Immature natural killer cell (primary cell): ENCODE results near the gene KIF18B. TPM values are rescaled to one million over a fixed set of nuclear protein-coding genes. Genes with fewer than 3 reads are reported as not detected.
"Not testable (repeated sequence)": the region's sequence is repeated elsewhere in the genome, so short reads cannot be mapped to it uniquely, and the experiment has no call there.

Experiments used
- DNase-seq, 3 donors: peaks; one replicate each; pipeline ENCODE4 v3.0.0; 2022; ENCODE audit warnings: mixed read lengths in 1 of 3
- H3K27ac Mint-ChIP-seq, 6 donors: one replicate each; pipeline ENCODE4 v1.8.0; 2020; ENCODE audit warnings: mixed read lengths in 6 of 6, mild to moderate bottlenecking in 5 of 6, inconsistent platforms in 4 of 6, moderate library complexity in 3 of 6
- H3K27me3 Mint-ChIP-seq, 3 donors: one replicate each; pipeline ENCODE4 v1.8.0; 2020 to 2021; ENCODE audit warnings: low read depth in 3 of 3, mild to moderate bottlenecking in 3 of 3, mixed read lengths in 3 of 3, moderate library complexity in 3 of 3, inconsistent platforms in 1 of 3
- H3K36me3 Mint-ChIP-seq, 3 donors: one replicate each; pipeline ENCODE4 v1.8.0; 2020; ENCODE audit warnings: mixed read lengths in 3 of 3, inconsistent platforms in 2 of 3, mild to moderate bottlenecking in 2 of 3
- H3K4me1 Mint-ChIP-seq, 2 donors: one replicate each; pipeline ENCODE4 v1.8.0; 2020; ENCODE audit warnings: inconsistent platforms in 2 of 2, mild to moderate bottlenecking in 2 of 2, mixed read lengths in 2 of 2, moderate library complexity in 1 of 2
- H3K4me3 Mint-ChIP-seq, 5 donors: one replicate each; pipeline ENCODE4 v1.8.0; 2020; ENCODE audit warnings: mild to moderate bottlenecking in 5 of 5, mixed read lengths in 5 of 5, inconsistent platforms in 3 of 5, moderate library complexity in 3 of 5
- H3K9me3 Mint-ChIP-seq, 6 donors: one replicate each; pipeline ENCODE4 v1.8.0; 2020; ENCODE audit warnings: mild to moderate bottlenecking in 6 of 6, mixed read lengths in 6 of 6, inconsistent platforms in 4 of 6, moderate library complexity in 3 of 6
- polyA plus RNA-seq, 3 donors: library from polyadenylated mRNA; unstranded; fragments of 300-500 nt; fragmentation: Illumina TruSeq; gene quantifications; one replicate each; pipeline ENCODE4 v1.2.3, GENCODE V29; 2021

Gene KIF18B
- polyA plus RNA-seq, 3 donors from 2014 or later: 0.37 TPM; not detected in 2

- H3K4me3 Mint-ChIP-seq: peak overlapping the region; percentile 8 to 71 (median 22)
- no peak for DNase-seq
- peaks cover 0 to 2% (median 0%) of the 10 kb centered on the region in 6 donors for H3K9me3 Mint-ChIP-seq
- H3K27ac Mint-ChIP-seq: peak overlapping the region in 1 of 6 donors; percentile 69
- no peaks in the 10 kb centered on the region for H3K36me3 Mint-ChIP-seq
- H3K4me1 Mint-ChIP-seq: peaks cover 20 to 25% of the 10 kb centered on the region in 2 donors
- H3K27me3 Mint-ChIP-seq: peaks cover 27 to 48% (median 39%) of the 10 kb centered on the region in 3 donors
Observed at GRCh38 chr17:44965481-44966234, 18.1 kb upstream of the KIF18B start.

DNA sequence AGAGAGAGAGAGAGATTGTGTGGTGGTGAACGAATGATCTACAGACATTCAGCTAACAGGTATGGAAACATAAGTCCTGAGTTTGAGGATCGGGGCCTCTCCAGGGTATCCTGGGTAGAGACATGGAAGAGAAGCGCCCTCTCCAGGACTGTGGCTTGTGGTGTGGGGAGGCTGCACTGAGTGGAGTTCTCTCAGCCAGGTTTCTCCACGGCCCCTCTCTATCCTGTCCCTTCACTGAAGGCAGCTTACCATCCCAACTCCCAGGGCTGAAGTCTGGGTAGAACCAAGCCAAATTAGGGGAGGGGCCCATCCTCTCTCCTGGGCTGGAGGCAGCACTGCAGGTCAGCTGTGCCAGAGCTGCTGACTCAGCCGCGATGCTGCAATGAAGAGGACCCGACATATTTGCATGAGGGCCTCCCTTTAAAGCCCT lies 14.4 kb upstream of the KIF18B start:
- H3K4me1 Mint-ChIP-seq: peaks cover 6% of the 10 kb centered on the region in 2 donors
- H3K27me3 Mint-ChIP-seq: peaks cover 31 to 40% (median 32%) of the 10 kb centered on the region in 3 donors
- H3K27ac Mint-ChIP-seq: no peak overlapping the region
- DNase-seq: no peak
- no peaks in the 10 kb centered on the region for H3K36me3 Mint-ChIP-seq
- H3K9me3 Mint-ChIP-seq: peaks cover 0 to 2% (median 0%) of the 10 kb centered on the region in 6 donors
- no peak overlapping the region for H3K4me3 Mint-ChIP-seq

- Mint-ChIP-seq H3K36me3 (no peaks in the 10 kb centered on the region), H3K27ac (no peak overlapping the region), H3K4me1 (peaks cover 1% of the 10 kb centered on the region in 2 donors), H3K4me3 (no peak overlapping the region), H3K9me3 (no peaks in the 10 kb centered on the region), H3K27me3 (peaks cover 25 to 32% (median 26%) of the 10 kb centered on the region in 3 donors)
- DNase-seq: no peak
Observed at GRCh38 chr17:44960691-44961090, 13.1 kb upstream of the KIF18B start.

DNA sequence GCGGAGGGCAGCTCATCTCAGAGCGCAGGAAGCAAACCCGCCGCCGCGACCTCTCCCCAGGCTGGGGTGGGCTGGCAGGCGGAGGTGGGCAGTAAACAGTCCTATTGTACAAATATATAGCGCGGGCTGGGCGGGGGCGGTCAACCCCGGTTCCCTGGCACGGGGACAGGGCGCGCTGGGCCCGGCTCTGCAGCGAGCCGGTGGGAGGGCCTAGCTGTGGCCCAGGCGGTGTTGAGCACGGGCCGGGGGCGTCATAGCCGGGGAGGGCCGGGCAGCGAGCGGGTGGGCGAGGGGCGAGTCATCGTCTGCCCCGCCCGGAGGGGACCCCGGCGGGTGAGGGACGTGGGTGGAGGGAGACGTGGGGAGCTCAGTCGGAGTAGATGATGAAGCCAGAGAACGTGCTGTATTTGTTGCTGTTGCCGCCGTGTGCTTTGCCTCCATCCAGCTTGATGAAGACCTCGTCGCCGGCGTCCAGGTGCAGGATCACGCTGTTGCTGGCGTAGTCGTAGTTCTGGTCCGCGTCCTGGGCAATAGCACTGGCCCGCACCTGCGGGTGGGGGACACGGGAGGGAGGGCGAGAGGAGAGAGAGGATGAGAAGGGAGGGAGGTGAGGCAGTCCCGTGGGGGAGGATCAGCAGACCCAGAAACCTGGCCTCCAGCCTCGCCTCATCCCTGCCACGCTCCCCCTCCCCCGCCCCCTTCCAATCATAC lies 12.4 kb upstream of the KIF18B start:
- no peak overlapping the region for H3K27ac Mint-ChIP-seq
- DNase-seq: no peak

GRCh38 chr17:44956998-44957981 lies 9.7 kb upstream of the KIF18B start:
- Mint-ChIP-seq H3K4me3 (no peak overlapping the region), H3K27me3 (peaks cover 4 to 17% (median 9%) of the 10 kb centered on the region in 3 donors), H3K27ac (no peak overlapping the region), H3K36me3 (no peaks in the 10 kb centered on the region), H3K9me3 (no peaks in the 10 kb centered on the region), H3K4me1 (peaks cover 0 to 1% of the 10 kb centered on the region in 2 donors)
- DNase-seq: no peak

More for the DNA sequence above, 12.4 kb upstream of the KIF18B start:
- peaks cover 24 to 27% (median 25%) of the 10 kb centered on the region in 3 donors for H3K27me3 Mint-ChIP-seq
- H3K4me3 Mint-ChIP-seq: no peak overlapping the region
- no peaks in the 10 kb centered on the region for H3K36me3 Mint-ChIP-seq
- no peaks in the 10 kb centered on the region for H3K9me3 Mint-ChIP-seq
- H3K4me1 Mint-ChIP-seq: peaks cover 0 to 1% of the 10 kb centered on the region in 2 donors

DNA sequence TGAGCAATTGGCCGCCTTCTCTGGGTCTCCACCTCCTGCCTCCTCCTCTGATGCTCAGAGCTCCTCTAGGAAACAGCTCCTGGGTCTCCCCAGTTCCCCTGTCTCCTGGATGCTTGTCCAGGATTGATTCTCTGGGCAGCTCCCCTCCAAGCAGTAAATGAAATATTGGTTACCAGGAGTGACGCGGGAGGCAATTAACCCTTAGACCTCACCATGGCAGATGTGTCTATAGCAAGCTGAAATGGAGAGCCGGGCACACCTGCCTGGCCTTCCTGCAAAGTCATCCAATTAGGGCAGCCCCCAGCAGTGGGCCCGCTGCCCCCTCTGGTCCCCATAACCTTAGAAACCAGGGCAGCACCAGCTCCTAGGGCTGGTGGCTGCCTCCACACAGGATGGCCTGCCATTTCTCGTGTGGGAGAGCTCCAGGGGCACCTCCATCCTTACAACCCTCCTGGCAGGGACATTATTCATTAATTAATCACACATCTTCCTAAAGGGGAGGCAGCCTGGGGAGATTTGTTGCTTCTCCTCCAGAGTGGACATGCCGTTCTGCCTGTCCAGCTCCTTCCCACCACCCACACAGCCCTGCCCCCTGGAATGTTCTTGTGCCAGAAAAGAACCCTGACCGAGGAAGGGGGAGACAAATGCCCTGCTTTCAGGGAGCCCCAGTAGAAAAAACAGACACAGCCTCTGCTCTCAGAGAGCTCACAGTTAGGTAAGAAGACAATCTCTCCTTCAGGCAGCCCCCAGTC lies 8.3 kb upstream of the KIF18B start:
- Mint-ChIP-seq H3K36me3 (no peaks in the 10 kb centered on the region), H3K27me3 (peaks cover 4 to 15% (median 9%) of the 10 kb centered on the region in 3 donors), H3K4me1 (peaks cover 0 to 1% of the 10 kb centered on the region in 2 donors), H3K27ac (no peak overlapping the region), H3K4me3 (no peak overlapping the region), H3K9me3 (no peaks in the 10 kb centered on the region)
- no peak for DNase-seq

GRCh38 chr17:44952946-44953475 lies 5.4 kb upstream of the KIF18B start:
- Mint-ChIP-seq H3K9me3 (no peaks in the 10 kb centered on the region), H3K27me3 (peaks cover 2 to 7% (median 6%) of the 10 kb centered on the region in 3 donors), H3K36me3 (no peaks in the 10 kb centered on the region), H3K4me1 (peaks cover 7 to 9% of the 10 kb centered on the region in 2 donors), H3K4me3 (no peak overlapping the region), H3K27ac (no peak overlapping the region)
- DNase-seq: no peak

DNA sequence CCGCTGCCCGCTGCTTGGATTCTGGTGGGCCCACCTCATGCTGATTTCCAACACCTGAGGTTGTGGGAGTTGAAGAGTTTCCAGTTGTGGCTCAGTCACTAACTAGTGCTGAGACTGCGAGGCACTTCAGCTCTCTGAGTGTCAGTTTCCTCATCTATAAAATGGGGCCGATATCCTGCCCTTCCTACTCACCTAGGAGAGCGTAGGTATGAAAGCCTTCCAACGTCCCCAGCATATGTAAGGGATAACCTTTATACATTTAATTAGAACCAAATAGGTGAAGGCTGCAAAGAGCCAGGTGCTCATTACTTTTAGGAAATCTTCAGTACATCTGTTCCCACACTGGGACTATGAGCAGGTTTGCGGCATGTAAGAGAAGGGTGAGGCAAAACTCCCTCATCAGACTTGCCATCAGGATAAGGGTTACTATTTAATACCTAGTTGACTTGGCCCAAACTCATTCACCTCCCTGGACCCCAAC lies 782 bp upstream of the KIF18B start:
- Mint-ChIP-seq H3K27me3 (peaks cover 4 to 8% (median 5%) of the 10 kb centered on the region in 3 donors), H3K4me1 (peaks cover 14 to 22% of the 10 kb centered on the region in 2 donors), H3K4me3 (peak overlapping the region; percentile 93 to 97 (median 95))

GRCh38 chr17:44945652-44946051 lies 1.9 kb downstream of the KIF18B start:
- H3K27ac Mint-ChIP-seq, H3K9me3 Mint-ChIP-seq, H3K36me3 Mint-ChIP-seq, H3K27me3 Mint-ChIP-seq, DNase-seq: not testable (repeated sequence)
- H3K4me1 Mint-ChIP-seq: peaks cover 14 to 22% of the 10 kb centered on the region in 2 donors
- peak overlapping the region in 1 of 5 donors; percentile 26 for H3K4me3 Mint-ChIP-seq

More for the DNA sequence above, 782 bp upstream of the KIF18B start:
- DNase-seq: no peak
- Mint-ChIP-seq H3K9me3 (no peaks in the 10 kb centered on the region), H3K27ac (peak overlapping the region; percentile 89 to 98 (median 94)), H3K36me3 (no peaks in the 10 kb centered on the region)

- Mint-ChIP-seq H3K4me3 (no peak overlapping the region), H3K27me3 (peaks cover under 1 to 3% (median 3%) of the 10 kb centered on the region in 3 donors), H3K36me3 (peaks cover 0 to 8% (median 0%) of the 10 kb centered on the region in 3 donors), H3K27ac (peak overlapping the region in 1 of 6 donors; percentile 4), H3K9me3 (no peaks in the 10 kb centered on the region), H3K4me1 (peaks cover 4 to 7% of the 10 kb centered on the region in 2 donors)
- no peak for DNase-seq
Observed at GRCh38 chr17:44942456-44942855, 5.1 kb downstream of the KIF18B start.

DNA sequence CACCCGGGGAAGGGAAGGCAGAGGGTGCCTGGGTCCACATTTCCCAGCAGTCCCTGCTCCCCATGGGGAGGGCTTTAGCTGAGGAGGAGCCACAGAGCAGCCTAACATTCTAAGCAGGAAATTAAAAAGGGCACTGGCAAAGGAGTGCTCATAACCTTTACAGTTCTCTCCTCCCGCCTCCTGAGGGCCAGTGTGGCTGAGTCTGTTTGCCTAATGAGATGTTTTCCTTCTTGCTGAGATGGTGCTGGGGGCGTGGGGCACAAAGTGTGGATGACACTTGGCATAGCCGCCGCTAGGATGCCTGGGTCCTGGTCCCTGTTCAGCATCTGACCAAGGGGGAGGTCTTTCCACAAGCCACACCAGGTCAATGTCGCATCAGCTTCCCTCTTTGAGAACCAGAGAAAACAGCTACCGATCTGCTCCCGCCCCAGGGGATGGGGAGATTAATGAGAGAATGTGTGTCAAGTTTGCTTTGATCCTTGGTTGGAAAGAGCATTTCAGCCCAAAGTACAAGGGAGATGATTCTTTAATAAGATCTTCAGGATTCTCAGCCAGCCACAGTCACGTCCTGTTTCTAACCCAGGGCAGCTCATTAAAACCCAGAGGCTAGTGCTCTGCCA lies 5.8 kb downstream of the KIF18B start:
- H3K27ac Mint-ChIP-seq: peak overlapping the region in 1 of 6 donors; percentile 4
- no peak overlapping the region for H3K4me3 Mint-ChIP-seq
- no peak for DNase-seq
- peaks cover 0 to 8% (median 0%) of the 10 kb centered on the region in 3 donors for H3K36me3 Mint-ChIP-seq
- peaks cover 4 to 6% of the 10 kb centered on the region in 2 donors for H3K4me1 Mint-ChIP-seq
- no peaks in the 10 kb centered on the region for H3K9me3 Mint-ChIP-seq
- peaks cover 0 to 3% (median 2%) of the 10 kb centered on the region in 3 donors for H3K27me3 Mint-ChIP-seq

DNA sequence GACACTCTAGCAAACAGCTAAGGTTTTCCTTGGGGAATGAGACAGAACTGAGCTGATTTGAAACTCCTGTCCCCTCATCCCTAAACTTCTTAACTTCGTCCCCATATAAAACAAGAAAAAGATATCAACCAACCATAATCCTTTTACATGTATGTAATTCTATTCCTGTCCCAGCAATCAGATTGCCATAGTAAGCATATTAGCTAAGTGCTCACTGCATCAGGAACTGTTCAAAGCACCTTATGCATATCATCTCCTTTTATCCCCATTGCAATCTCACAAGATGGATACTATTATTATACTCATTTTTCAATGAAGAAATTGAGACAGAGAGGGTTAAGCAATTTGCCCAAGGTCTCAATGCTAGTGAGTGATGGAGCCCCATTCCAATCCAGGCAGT lies 6.8 kb downstream of the KIF18B start:
- Mint-ChIP-seq H3K9me3 (no peaks in the 10 kb centered on the region), H3K4me3 (no peak overlapping the region), H3K36me3 (peaks cover 0 to 8% (median 0%) of the 10 kb centered on the region in 3 donors), H3K27me3 (peaks cover 0 to 3% (median 2%) of the 10 kb centered on the region in 3 donors), H3K27ac (no peak overlapping the region), H3K4me1 (no peaks in the 10 kb centered on the region)
- DNase-seq: no peak
